SK-N-SH (cell line): Measurements from ENCODE around the gene CNEP1R1.

Source experiments
- CHD2 ChIP-seq: fragments of 150-350 bp; IDR thresholded peaks from 2 replicates; pipeline ENCODE4 v1.6.1; 2018; ENCODE audit warnings: low read length; ENCODE audit not compliant: partially characterized antibody
- ELF1 ChIP-seq: IDR thresholded peaks from 2 replicates; pipeline ENCODE4 v1.4.0; 2012
- EZH2phosphoT487 ChIP-seq: fragments of 200-600 bp; sonication (generic); IDR thresholded peaks from 2 replicates; pipeline ENCODE4 v1.6.1; 2017; ENCODE audit warnings: low read depth, mixed run types, mild to moderate bottlenecking, antibody characterized with exemption, moderate library complexity, borderline replicate concordance
- FOSL2 ChIP-seq: IDR thresholded peaks from 2 replicates; pipeline ENCODE4 v1.4.0; 2012; ENCODE audit warnings: low read depth, mild to moderate bottlenecking, moderate library complexity, borderline replicate concordance
- GABPA ChIP-seq: IDR thresholded peaks from 2 replicates; pipeline ENCODE4 v1.4.0; 2012; ENCODE audit warnings: low read depth, mild to moderate bottlenecking
- IRF3 ChIP-seq: fragments of 150-350 bp; IDR thresholded peaks from 2 replicates; pipeline ENCODE4 v1.6.1; 2016; ENCODE audit warnings: mild to moderate bottlenecking, low read depth, low read length
- MAX ChIP-seq: IDR thresholded peaks from 2 replicates; pipeline ENCODE4 v1.4.0; 2012; ENCODE audit warnings: low read depth
- MXI1 ChIP-seq: IDR thresholded peaks from 2 replicates; pipeline ENCODE4 v1.6.1; 2012; ENCODE audit warnings: mild to moderate bottlenecking, low read depth, low read length, improper control_type of control experiment
- PBX3 ChIP-seq: IDR thresholded peaks from 2 replicates; pipeline ENCODE4; 2012
- POLR2AphosphoS5 ChIP-seq: IDR thresholded peaks from 2 replicates; pipeline ENCODE4 v1.6.1; 2012; ENCODE audit warnings: low read depth, low read length
- RAD21 ChIP-seq: IDR thresholded peaks from 2 replicates; pipeline ENCODE4 v1.6.1; 2012; ENCODE audit warnings: mild to moderate bottlenecking, low read length
- TEAD4 ChIP-seq: IDR thresholded peaks from 2 replicates; pipeline ENCODE4 v1.4.0; 2012; ENCODE audit warnings: mild to moderate bottlenecking, borderline replicate concordance; ENCODE audit not compliant: insufficient read depth
- TF ChIP-seq, protein P1 (sequence below): fragments of 200-600 bp; sonication (generic); IDR thresholded peaks from 2 replicates; pipeline ENCODE4 v1.6.1; 2017; ENCODE audit warnings: antibody characterized with exemption, mild to moderate bottlenecking, moderate library complexity
- TF ChIP-seq, protein P2 (sequence below): fragments of 150-350 bp; IDR thresholded peaks from 2 replicates; pipeline ENCODE4 v1.6.1; 2017; ENCODE audit warnings: antibody characterized with exemption, low read length, low read depth, borderline replicate concordance

GRCh38 chr16:50017553-50017952 lies 7.5 kb upstream of the CNEP1R1 start:
- TF ChIP-seq, protein P1, sequence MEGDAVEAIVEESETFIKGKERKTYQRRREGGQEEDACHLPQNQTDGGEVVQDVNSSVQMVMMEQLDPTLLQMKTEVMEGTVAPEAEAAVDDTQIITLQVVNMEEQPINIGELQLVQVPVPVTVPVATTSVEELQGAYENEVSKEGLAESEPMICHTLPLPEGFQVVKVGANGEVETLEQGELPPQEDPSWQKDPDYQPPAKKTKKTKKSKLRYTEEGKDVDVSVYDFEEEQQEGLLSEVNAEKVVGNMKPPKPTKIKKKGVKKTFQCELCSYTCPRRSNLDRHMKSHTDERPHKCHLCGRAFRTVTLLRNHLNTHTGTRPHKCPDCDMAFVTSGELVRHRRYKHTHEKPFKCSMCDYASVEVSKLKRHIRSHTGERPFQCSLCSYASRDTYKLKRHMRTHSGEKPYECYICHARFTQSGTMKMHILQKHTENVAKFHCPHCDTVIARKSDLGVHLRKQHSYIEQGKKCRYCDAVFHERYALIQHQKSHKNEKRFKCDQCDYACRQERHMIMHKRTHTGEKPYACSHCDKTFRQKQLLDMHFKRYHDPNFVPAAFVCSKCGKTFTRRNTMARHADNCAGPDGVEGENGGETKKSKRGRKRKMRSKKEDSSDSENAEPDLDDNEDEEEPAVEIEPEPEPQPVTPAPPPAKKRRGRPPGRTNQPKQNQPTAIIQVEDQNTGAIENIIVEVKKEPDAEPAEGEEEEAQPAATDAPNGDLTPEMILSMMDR: no peak
- TF ChIP-seq FOSL2 (no peak), PBX3 (no peak), ELF1 (no peak), EZH2phosphoT487 (no peak), TEAD4 (no peak), IRF3 (no peak), RAD21 (no peak), MAX (no peak), CHD2 (no peak), MXI1 (no peak), GABPA (no peak), POLR2AphosphoS5 (no peak)
- TF ChIP-seq, protein P2, sequence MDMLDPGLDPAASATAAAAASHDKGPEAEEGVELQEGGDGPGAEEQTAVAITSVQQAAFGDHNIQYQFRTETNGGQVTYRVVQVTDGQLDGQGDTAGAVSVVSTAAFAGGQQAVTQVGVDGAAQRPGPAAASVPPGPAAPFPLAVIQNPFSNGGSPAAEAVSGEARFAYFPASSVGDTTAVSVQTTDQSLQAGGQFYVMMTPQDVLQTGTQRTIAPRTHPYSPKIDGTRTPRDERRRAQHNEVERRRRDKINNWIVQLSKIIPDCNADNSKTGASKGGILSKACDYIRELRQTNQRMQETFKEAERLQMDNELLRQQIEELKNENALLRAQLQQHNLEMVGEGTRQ: no peak
